Bronchial smooth muscle cell (primary cell): ENCODE data around the gene MXRA7. TPM values are rescaled to one million over a fixed set of nuclear protein-coding genes. Genes with fewer than 3 reads are reported as not detected.

Experiments
- total RNA-seq: library from RNA; depleted of rRNA; stranded (reverse); fragments of >200 nt; gene quantifications from 2 replicates; pipeline ENCODE4 v1.2.1, GENCODE V29; 2014

The MXRA7 gene
- 107 and 145 TPM in 2 replicates for total RNA-seq

GRCh38 chr17:76710863-76711611, at the start of gene MXRA7:
TSS of gene MXRA7 (minus strand) at chr17:76710965. CDS start at chr17:76710946, 19 bp downstream.

GRCh38 chr17:76737676-76738467, 27.1 kb upstream of the MXRA7 start, which contains the start of gene MFSD11:
TSS of gene MFSD11 (plus strand) at chr17:76738119. CDS start at chr17:76738353, 234 bp downstream.

GRCh38 chr17:76737082-76737675, 26.4 kb upstream of the MXRA7 start, which contains the start of gene SRSF2:
TSS of gene SRSF2 (minus strand) at chr17:76737331. CDS start at chr17:76737160, 171 bp downstream.

GRCh38 chr17:76726776-76727718, 16.3 kb upstream of the MXRA7 start, which contains the start of gene METTL23:
TSS of gene METTL23 (plus strand) at chr17:76726839. CDS start at chr17:76729711, 2,872 bp downstream.

GRCh38 chr17:76726231-76726775, 15.5 kb upstream of the MXRA7 start, which contains the start of gene JMJD6:
TSS of gene JMJD6 (minus strand) at chr17:76726606. CDS start at chr17:76726475, 131 bp downstream.

GRCh38 chr17:76643553-76644148, 67.1 kb downstream of the MXRA7 start, which contains the start of gene ST6GALNAC1:
TSS of gene ST6GALNAC1 (minus strand) at chr17:76643757. CDS start at chr17:76643638, 119 bp downstream.

Other genes with a start within 250 kb of the MXRA7 start
- not detected in 2 replicates for gene AANAT, start 243.4 kb downstream of the MXRA7 start, total RNA-seq
- 1.1 and 3.0 TPM in 2 replicates for gene RHBDF2, start 209.5 kb downstream of the MXRA7 start, total RNA-seq
- 65.3 and 86.2 TPM in 2 replicates for gene CYGB, start 173.3 kb downstream of the MXRA7 start, total RNA-seq
- 8.0 and 11.2 TPM in 2 replicates for gene PRCD, start 170.9 kb downstream of the MXRA7 start, total RNA-seq
- 1.0 and 1.4 TPM in 2 replicates for gene ST6GALNAC2, start 125.1 kb downstream of the MXRA7 start, total RNA-seq
- not detected in 2 replicates for gene ST6GALNAC1, start 67.2 kb downstream of the MXRA7 start, total RNA-seq
- gene JMJD6, start 15.6 kb upstream of the MXRA7 start, total RNA-seq: 10.7 and 13.7 TPM in 2 replicates
- gene METTL23, start 15.9 kb upstream of the MXRA7 start, total RNA-seq: 12.5 and 16.4 TPM in 2 replicates
- 91.3 and 148 TPM in 2 replicates for gene SRSF2, start 26.4 kb upstream of the MXRA7 start, total RNA-seq
- 23.1 and 25.1 TPM in 2 replicates for gene MFSD11, start 27.2 kb upstream of the MXRA7 start, total RNA-seq
- 0.32 and 0.77 TPM in 2 replicates for gene MGAT5B, start 157.4 kb upstream of the MXRA7 start, total RNA-seq